ENCODE results near the gene PTPMT1.

The PTPMT1 gene

DNA sequence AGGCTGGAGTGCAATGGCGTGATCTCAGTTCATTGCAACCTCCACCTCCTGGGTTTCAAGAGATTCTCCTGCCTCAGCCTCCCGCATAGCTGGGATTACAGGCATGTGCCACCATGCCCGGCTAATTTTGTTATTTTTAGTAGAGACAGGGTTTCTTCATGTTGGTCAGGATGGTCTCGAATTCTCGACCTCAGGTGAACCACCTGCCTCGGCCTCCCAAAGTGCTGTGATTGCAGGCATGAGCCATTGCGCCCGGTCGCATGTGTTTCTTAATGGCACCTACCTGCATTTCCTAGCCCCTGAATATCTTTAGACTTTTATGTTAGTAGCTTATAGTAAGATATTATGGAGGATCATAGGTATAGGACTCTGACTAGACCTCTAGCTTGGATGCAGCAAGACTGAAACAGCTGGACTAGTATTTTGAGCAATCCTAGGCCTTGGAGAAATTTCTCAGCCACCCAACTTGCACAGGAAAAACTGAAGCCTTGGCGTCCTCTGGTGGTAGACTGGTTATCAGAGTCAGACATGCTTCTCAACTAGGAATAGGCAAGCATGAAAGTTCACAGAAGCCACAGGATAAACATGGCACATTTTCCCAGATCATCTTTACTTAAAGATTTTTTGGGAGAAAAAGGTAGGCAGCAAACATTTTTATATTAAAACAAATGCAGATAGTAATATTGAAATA is 51.5 kb downstream of the PTPMT1 start:
- peak; percentile 78 for DNase-seq

GRCh38 chr11:47617417-47617809 is 52.0 kb downstream of the PTPMT1 start:
- no peak for DNase-seq

DNA sequence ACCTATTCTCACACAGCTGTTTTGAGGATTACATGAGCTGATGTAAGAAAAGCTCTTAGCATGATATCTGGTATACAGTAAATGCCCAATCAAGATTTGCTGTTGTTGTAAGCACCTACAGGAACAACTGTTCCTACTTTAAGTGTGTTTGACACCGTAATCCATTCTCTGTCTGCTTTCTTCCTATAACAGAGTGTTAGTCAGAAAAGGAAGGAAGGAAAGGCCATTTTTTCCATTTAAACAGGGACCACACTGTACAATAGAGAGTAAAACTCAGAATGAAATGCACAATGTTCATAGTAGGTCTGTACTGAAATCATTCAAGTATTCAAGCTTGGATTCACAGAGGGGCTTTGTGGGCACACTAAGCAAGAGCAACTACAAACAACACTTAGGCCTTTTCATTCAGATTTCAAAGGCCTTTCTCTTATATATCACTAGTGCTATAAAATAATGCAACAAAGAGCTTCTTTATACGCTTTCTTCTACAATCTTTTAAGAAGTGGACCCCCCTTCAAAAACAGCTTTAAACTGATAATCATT is 55.5 kb downstream of the PTPMT1 start:
- DNase-seq = no peak
